A549 (cell line): ENCODE results near the gene FAM107B. TPM values are rescaled to one million over a fixed set of nuclear protein-coding genes. Genes with fewer than 3 reads are reported as not detected.

ENCODE experiments used
- ATAC-seq, 2 experiments: fragments of 200-7000 bp in 1 of 2; fragments of >200 bp in 1 of 2; cut with Nextera tagmentation in 1 of 2; cut with Tn5 transposase in 1 of 2; 3 replicates each; pipeline versions ENCODE4 v1.8.0 to v1.9.1; 2018 to 2020; ENCODE audit warnings: mild to moderate bottlenecking in 1 of 2, moderate library complexity in 1 of 2
- CTCF ChIA-PET: fragments of 300-600 bp; sonication (Branson Sonifier 250); formaldehyde crosslinking; extraction: SDS; loops from one replicate; lab custom pipeline; 2021; ENCODE audit warnings: antibody characterized with exemption, inconsistent platforms; lab: Yijun Ruan, JAX
- POLR2A ChIA-PET: fragments of 350-600 bp; formaldehyde crosslinking; extraction: SDS; loops from one replicate; lab custom pipeline; 2021; ENCODE audit warnings: antibody characterized with exemption, inconsistent platforms; lab: Yijun Ruan, JAX
- DNase-seq, 2 experiments: peaks; one replicate each; pipeline versions ENCODE4 v3.0.0 to v3.0.0-alpha.2; 2011 to 2016; ENCODE audit warnings: low read depth in 1 of 2, low spot score in 1 of 2
- FAIRE-seq: peaks from 2 replicates; lab custom pipeline; 2011; peaks lifted over from hg19 to GRCh38; lab: Jason Lieb, UNC
- H3K27ac ChIP-seq, 2 experiments: fragments of >200 bp; sonication (Bioruptor Twin); formaldehyde crosslinking; 3 replicates each; pipeline ENCODE4 v1.5.1; 2016 to 2017
- H3K4me1 ChIP-seq: fragments of >200 bp; sonication (Bioruptor Twin); formaldehyde crosslinking; 3 replicates; pipeline ENCODE4 v1.6.1; 2016
- H3K4me2 ChIP-seq: fragments of >200 bp; sonication (Bioruptor Twin); formaldehyde crosslinking; 3 replicates; pipeline ENCODE4 v1.6.1; 2016
- H3K4me3 ChIP-seq: fragments of >200 bp; sonication (Bioruptor Twin); formaldehyde crosslinking; 3 replicates; pipeline ENCODE4 v1.5.1; 2016
- H3K9me3 ChIP-seq: fragments of >200 bp; sonication (Bioruptor Twin); formaldehyde crosslinking; 3 replicates; pipeline ENCODE4 v1.6.1; 2016
- CEBPB ChIP-seq, 2 experiments: fragments of >200 bp in 1 of 2; sonication (Bioruptor Twin) in 1 of 2; formaldehyde crosslinking in 1 of 2; IDR thresholded peaks; 2 replicates each; pipeline ENCODE4 v1.6.1; 2012 to 2016
- CHD2 ChIP-seq: fragments of 150-350 bp; IDR thresholded peaks from 2 replicates; pipeline ENCODE4 v1.6.1; 2014; ENCODE audit warnings: low read length; ENCODE audit not compliant: partially characterized antibody
- CHD4 ChIP-seq: fragments of 200-600 bp; sonication (generic); IDR thresholded peaks from 2 replicates; pipeline ENCODE4 v1.6.1; 2016; ENCODE audit warnings: antibody characterized with exemption, mild to moderate bottlenecking, borderline replicate concordance
- EHF ChIP-seq: fragments of 250-450 bp; sonication (Bioruptor Pico); IDR thresholded peaks from 2 replicates; pipeline ENCODE4 v1.5.0; 2020; ENCODE audit warnings: mild to moderate bottlenecking
- EHMT2 ChIP-seq: fragments of 200-600 bp; sonication (generic); IDR thresholded peaks from 2 replicates; pipeline ENCODE4 v1.6.1; 2016; ENCODE audit warnings: antibody characterized with exemption, low read depth, mild to moderate bottlenecking, moderate library complexity
- FOSL2 ChIP-seq, 2 experiments: fragments of 450-650 bp in 1 of 2; fragments of >200 bp in 1 of 2; sonication (Bioruptor Twin) in 1 of 2; formaldehyde crosslinking; IDR thresholded peaks; 2 replicates each; pipeline versions ENCODE4 v1.5.0 to v1.6.1; 2016 to 2020; ENCODE audit warnings: mild to moderate bottlenecking in 1 of 2, moderate library complexity in 1 of 2
- FOXS1 ChIP-seq: fragments of 250-450 bp; sonication (Bioruptor Pico); IDR thresholded peaks from 2 replicates; pipeline ENCODE4 v1.5.0; 2020; ENCODE audit warnings: mild to moderate bottlenecking, moderate library complexity
- HOXB13 ChIP-seq: fragments of 250-450 bp; sonication (Bioruptor Pico); IDR thresholded peaks from 2 replicates; pipeline ENCODE4 v1.5.0; 2020; ENCODE audit warnings: low read depth, mild to moderate bottlenecking, moderate library complexity
- JUNB ChIP-seq: fragments of >200 bp; sonication (Bioruptor Twin); formaldehyde crosslinking; IDR thresholded peaks from 2 replicates; pipeline ENCODE4 v1.6.1; 2016
- KDM1A ChIP-seq: fragments of 200-600 bp; sonication (generic); IDR thresholded peaks from 2 replicates; pipeline ENCODE4 v1.6.1; 2016; ENCODE audit warnings: low read depth, mild to moderate bottlenecking
- NFE2L2 ChIP-seq: fragments of 150-350 bp; conservative IDR thresholded peaks from 2 replicates; pipeline ENCODE4 v1.6.1; 2014; ENCODE audit warnings: low read length
- NPAS2 ChIP-seq: fragments of 250-450 bp; sonication (Bioruptor Pico); IDR thresholded peaks from 2 replicates; pipeline ENCODE4 v1.8.0; 2022; ENCODE audit warnings: mild to moderate bottlenecking, moderate library complexity, borderline replicate concordance
- POLR2AphosphoS2 ChIP-seq: conservative IDR thresholded peaks from 2 replicates; pipeline ENCODE4 v1.6.1; 2012; ENCODE audit warnings: low read length, improper control_type of control experiment, inconsistent platforms
- RAD21 ChIP-seq, 2 experiments: fragments of >200 bp in 1 of 2; sonication (Bioruptor Twin) in 1 of 2; formaldehyde crosslinking in 1 of 2; IDR thresholded peaks in 1 of 2; conservative IDR thresholded peaks in 1 of 2; 2 replicates in 1 of 2; 3 replicates in 1 of 2; pipeline ENCODE4 v1.6.1; 2012 to 2018; ENCODE audit warnings: inconsistent platforms in 1 of 2
- RNF2 ChIP-seq: fragments of 200-600 bp; sonication (generic); IDR thresholded peaks from 2 replicates; pipeline ENCODE4 v1.6.1; 2016; ENCODE audit warnings: low read depth, mild to moderate bottlenecking, antibody characterized with exemption, moderate library complexity, borderline replicate concordance
- SMC3 ChIP-seq: fragments of >200 bp; sonication (Bioruptor Twin); formaldehyde crosslinking; IDR thresholded peaks from 3 replicates; pipeline ENCODE4 v1.6.1; 2018; ENCODE audit warnings: inconsistent platforms
- SREBF2 ChIP-seq: fragments of 450-650 bp; IDR thresholded peaks from 2 replicates; pipeline ENCODE4 v1.6.1; 2014; ENCODE audit warnings: mild to moderate bottlenecking, moderate library complexity
- TFCP2L1 ChIP-seq: fragments of 250-450 bp; sonication (Bioruptor Pico); IDR thresholded peaks from 2 replicates; pipeline ENCODE4 v1.5.0; 2021; ENCODE audit warnings: mild to moderate bottlenecking
- TP53 ChIP-seq: fragments of 250-450 bp; sonication (Bioruptor Pico); IDR thresholded peaks from 2 replicates; pipeline ENCODE4 v1.5.0; 2021; ENCODE audit warnings: mild to moderate bottlenecking, moderate library complexity
- ZC3H11A ChIP-seq: fragments of 450-650 bp; IDR thresholded peaks from 2 replicates; pipeline ENCODE4 v1.6.1; 2014; ENCODE audit warnings: antibody characterized with exemption, mild to moderate bottlenecking
- ZSCAN20 ChIP-seq: fragments of 250-450 bp; sonication (Bioruptor Pico); IDR thresholded peaks from 2 replicates; pipeline ENCODE4 v1.8.0; 2022; ENCODE audit warnings: mild to moderate bottlenecking, moderate library complexity
- WGBS: methylation state at CpG from one replicate; pipeline ENCODE4 v1.1.6; 2017; ENCODE audit errors: missing lambda C conversion rate; 5-methylcytosine and 5-hydroxymethylcytosine counted together
- polyA plus RNA-seq, 4 experiments: library from polyadenylated mRNA; depleted of rRNA in 3 of 4; stranded (reverse); fragments of >200 nt; fragmentation: RNase III in 1 of 4; extraction: RNeasy Plus Mini Kit Qiagen cat#74134 plus additional on column Dnase treatment in 1 of 4; gene quantifications; 2 replicates in 3 of 4; 3 replicates in 1 of 4; pipeline ENCODE4 v1.2.3, GENCODE V29; 2011 to 2017
- TF ChIP-seq, protein P1 (sequence below): fragments of 200-600 bp; sonication (generic); IDR thresholded peaks from 2 replicates; pipeline ENCODE4 v1.6.1; 2016; ENCODE audit warnings: antibody characterized with exemption, mild to moderate bottlenecking, moderate library complexity
- TF ChIP-seq, protein P2 (sequence below): fragments of 450-650 bp; IDR thresholded peaks from 2 replicates; pipeline ENCODE4 v1.6.1; 2014; ENCODE audit warnings: antibody characterized with exemption
- TF ChIP-seq, protein P3 (sequence below): IDR thresholded peaks from 2 replicates; pipeline ENCODE4 v1.6.1; 2012
- TF ChIP-seq, protein P4 (sequence below): IDR thresholded peaks from 2 replicates; pipeline ENCODE4 v1.6.1; 2012; ENCODE audit warnings: low read depth, borderline replicate concordance
- TF ChIP-seq, protein P5 (sequence below): fragments of >200 bp; sonication (Bioruptor Twin); formaldehyde crosslinking; IDR thresholded peaks from 3 replicates; pipeline ENCODE4 v1.5.1; 2016
- TF ChIP-seq, protein P6 (sequence below): fragments of >200 bp; sonication (Bioruptor Twin); formaldehyde crosslinking; IDR thresholded peaks from 2 replicates; pipeline ENCODE4 v1.6.1; 2016

FAM107B gene
- polyA plus RNA-seq, 2 of the 4 experiments (the other 2 are of a cell fraction), result 99.9 to 173 TPM

DNA sequence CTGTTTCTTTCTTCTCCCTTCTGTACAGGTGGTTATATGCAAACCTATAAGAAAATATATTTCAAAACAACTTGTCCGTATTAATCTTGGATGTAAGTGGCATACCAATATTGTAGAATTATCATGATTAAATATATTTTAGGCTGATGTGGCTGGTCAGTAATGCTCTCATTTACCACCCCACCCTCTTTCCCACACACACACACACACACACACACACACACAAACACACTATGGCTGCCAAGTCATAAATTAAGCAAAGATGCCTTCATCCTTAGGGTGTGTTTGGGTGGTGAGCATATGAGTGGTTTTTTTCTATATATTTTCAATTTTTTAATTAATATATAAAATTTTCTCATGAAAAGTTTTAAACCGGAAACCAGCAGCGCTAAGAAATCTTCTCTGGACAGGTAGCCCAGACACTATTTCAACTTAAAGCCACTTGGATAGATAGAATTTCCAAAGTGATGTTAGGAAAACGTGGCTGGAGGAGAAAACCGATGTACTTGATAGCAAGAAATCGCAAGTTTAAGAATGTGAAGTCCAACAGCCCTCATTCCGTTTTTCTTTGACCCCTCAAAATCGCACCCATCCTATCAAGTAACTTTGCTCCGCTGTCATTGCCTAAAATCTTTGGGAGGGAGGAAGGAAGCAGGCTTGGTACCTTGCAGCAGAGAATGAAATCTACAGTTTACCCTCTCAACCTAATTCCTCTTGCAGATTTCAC, 171.7 kb downstream of the FAM107B start:
- Histone ChIP-seq H3K27ac (peak overlapping the region; percentile 88 to 99), H3K4me3 (peak overlapping the region; percentile 98), H3K9me3 (no peaks in the 10 kb centered on the region), H3K4me2 (peak overlapping the region; percentile 97), H3K4me1 (peaks cover 47% of the 10 kb centered on the region)
- TF ChIP-seq POLR2AphosphoS2, result no peak
- TF ChIP-seq NFE2L2, result no peak
- TF ChIP-seq EHF, result no peak
- TF ChIP-seq KDM1A, result no peak
- TF ChIP-seq, protein P1, sequence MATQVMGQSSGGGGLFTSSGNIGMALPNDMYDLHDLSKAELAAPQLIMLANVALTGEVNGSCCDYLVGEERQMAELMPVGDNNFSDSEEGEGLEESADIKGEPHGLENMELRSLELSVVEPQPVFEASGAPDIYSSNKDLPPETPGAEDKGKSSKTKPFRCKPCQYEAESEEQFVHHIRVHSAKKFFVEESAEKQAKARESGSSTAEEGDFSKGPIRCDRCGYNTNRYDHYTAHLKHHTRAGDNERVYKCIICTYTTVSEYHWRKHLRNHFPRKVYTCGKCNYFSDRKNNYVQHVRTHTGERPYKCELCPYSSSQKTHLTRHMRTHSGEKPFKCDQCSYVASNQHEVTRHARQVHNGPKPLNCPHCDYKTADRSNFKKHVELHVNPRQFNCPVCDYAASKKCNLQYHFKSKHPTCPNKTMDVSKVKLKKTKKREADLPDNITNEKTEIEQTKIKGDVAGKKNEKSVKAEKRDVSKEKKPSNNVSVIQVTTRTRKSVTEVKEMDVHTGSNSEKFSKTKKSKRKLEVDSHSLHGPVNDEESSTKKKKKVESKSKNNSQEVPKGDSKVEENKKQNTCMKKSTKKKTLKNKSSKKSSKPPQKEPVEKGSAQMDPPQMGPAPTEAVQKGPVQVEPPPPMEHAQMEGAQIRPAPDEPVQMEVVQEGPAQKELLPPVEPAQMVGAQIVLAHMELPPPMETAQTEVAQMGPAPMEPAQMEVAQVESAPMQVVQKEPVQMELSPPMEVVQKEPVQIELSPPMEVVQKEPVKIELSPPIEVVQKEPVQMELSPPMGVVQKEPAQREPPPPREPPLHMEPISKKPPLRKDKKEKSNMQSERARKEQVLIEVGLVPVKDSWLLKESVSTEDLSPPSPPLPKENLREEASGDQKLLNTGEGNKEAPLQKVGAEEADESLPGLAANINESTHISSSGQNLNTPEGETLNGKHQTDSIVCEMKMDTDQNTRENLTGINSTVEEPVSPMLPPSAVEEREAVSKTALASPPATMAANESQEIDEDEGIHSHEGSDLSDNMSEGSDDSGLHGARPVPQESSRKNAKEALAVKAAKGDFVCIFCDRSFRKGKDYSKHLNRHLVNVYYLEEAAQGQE, result no peak
- no peak for TF ChIP-seq RNF2
- TF ChIP-seq EHMT2, result no peak
- TF ChIP-seq TP53 (CRISPR knock-in tag), result no peak
- no peak for TF ChIP-seq CHD4
- TF ChIP-seq ZSCAN20, result no peak
- TF ChIP-seq, protein P2, sequence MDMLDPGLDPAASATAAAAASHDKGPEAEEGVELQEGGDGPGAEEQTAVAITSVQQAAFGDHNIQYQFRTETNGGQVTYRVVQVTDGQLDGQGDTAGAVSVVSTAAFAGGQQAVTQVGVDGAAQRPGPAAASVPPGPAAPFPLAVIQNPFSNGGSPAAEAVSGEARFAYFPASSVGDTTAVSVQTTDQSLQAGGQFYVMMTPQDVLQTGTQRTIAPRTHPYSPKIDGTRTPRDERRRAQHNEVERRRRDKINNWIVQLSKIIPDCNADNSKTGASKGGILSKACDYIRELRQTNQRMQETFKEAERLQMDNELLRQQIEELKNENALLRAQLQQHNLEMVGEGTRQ, result no peak
- no peak for TF ChIP-seq ZC3H11A
- TF ChIP-seq HOXB13 (CRISPR knock-in tag), result no peak
- TF ChIP-seq TFCP2L1 (CRISPR knock-in tag), result no peak
- DNase-seq (no peak), ATAC-seq (no peak), FAIRE-seq (no peak)
- WGBS, result 4% methylated on average over 9 of the region's 9 CpGs
- ChIA-PET POLR2A (no interaction called here), CTCF (no interaction called here)

DNA sequence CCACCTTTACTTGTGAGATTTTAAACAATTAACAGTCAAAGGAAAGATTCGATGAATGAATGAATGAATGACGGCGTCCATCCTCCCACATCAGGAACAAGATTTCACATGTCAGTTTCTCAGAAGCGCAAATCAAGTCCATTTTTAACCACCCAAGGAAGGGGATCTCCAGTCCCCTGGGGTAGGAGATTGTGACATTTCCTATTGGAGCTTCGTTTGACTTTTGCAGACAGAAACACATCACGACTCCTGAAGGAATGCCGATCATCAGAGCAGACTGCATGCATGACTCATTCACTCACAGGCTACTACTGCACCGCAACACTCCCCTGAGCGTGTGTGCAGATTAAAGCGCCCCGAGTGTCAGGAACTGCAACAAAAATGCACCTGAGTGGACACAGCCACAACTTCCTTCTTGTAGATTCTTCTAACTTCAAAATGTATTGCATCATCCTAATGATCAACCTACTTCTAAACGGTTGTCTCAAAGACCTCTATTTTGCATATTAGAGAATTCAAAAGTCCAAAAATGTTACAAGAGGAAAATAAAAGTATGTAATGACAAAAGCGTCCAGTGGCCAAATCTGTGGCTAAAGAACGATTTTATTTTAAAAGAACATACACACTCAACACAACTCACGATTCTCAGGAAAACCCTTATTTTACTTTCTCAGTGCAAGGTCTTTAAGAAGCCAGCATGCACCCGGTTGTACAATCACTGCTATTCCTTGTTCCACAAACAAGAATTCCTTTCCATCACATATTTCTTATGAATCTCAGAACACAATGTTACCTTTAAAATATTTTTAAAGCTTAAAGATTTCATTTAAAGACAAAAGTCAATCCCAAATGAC, 172.6 kb downstream of the FAM107B start:
- TF ChIP-seq FOXS1 (CRISPR knock-in tag) (no peak), SMC3 (peak; percentile 36; the same call in 1 of the 3 replicates), CHD2 (no peak), NPAS2 (CRISPR knock-in tag) (no peak), JUNB (peak; percentile 50; the same call in 1 of the 2 replicates), SREBF2 (no peak), FOSL2 (IDR thresholded peaks at IDR 0.05) (peak; percentile 60), FOSL2 (CRISPR knock-in tag; IDR thresholded peaks at IDR 0.05) (peak; percentile 93), RAD21 (conservative IDR thresholded peaks at IDR 0.05 in 1 of 2, IDR thresholded peaks at IDR 0.05 in 1 of 2) (peak in 1 of 2 experiments; percentile 40; a peak in 2 of 5 replicates), CEBPB (IDR thresholded peaks at IDR 0.05) (peak; percentile 44 to 71; a peak in 3 of 4 replicates)
- TF ChIP-seq, protein P3, sequence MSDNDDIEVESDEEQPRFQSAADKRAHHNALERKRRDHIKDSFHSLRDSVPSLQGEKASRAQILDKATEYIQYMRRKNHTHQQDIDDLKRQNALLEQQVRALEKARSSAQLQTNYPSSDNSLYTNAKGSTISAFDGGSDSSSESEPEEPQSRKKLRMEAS, result peak; percentile 60
- TF ChIP-seq, protein P4, sequence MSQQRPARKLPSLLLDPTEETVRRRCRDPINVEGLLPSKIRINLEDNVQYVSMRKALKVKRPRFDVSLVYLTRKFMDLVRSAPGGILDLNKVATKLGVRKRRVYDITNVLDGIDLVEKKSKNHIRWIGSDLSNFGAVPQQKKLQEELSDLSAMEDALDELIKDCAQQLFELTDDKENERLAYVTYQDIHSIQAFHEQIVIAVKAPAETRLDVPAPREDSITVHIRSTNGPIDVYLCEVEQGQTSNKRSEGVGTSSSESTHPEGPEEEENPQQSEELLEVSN, result peak; percentile 26; the same call in 1 of the 2 replicates
- TF ChIP-seq, protein P5, sequence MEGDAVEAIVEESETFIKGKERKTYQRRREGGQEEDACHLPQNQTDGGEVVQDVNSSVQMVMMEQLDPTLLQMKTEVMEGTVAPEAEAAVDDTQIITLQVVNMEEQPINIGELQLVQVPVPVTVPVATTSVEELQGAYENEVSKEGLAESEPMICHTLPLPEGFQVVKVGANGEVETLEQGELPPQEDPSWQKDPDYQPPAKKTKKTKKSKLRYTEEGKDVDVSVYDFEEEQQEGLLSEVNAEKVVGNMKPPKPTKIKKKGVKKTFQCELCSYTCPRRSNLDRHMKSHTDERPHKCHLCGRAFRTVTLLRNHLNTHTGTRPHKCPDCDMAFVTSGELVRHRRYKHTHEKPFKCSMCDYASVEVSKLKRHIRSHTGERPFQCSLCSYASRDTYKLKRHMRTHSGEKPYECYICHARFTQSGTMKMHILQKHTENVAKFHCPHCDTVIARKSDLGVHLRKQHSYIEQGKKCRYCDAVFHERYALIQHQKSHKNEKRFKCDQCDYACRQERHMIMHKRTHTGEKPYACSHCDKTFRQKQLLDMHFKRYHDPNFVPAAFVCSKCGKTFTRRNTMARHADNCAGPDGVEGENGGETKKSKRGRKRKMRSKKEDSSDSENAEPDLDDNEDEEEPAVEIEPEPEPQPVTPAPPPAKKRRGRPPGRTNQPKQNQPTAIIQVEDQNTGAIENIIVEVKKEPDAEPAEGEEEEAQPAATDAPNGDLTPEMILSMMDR, result no peak
- TF ChIP-seq, protein P6, sequence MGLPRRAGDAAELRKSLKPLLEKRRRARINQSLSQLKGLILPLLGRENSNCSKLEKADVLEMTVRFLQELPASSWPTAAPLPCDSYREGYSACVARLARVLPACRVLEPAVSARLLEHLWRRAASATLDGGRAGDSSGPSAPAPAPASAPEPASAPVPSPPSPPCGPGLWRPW, result no peak
- Histone ChIP-seq H3K27ac (peak overlapping the region; percentile 88 to 99), H3K4me2 (peak overlapping the region; percentile 97), H3K4me1 (peaks cover 49% of the 10 kb centered on the region), H3K9me3 (no peaks in the 10 kb centered on the region), H3K4me3 (peak overlapping the region; percentile 98)
- CTCF ChIA-PET, result interaction anchor here (0.8 to 1.1 kb wide), 2 partner anchors 9 to 48 kb away, joined by 3 read pairs; no protein-coding TSS in a partner anchor
- WGBS, result 7% methylated on average over 16 of the region's 16 CpGs
- POLR2A ChIA-PET, result no interaction called here
- no peak for FAIRE-seq
- DNase-seq, result peak; percentile 61 to 74
- peak; percentile 32 to 70; a peak in 4 of 6 replicates for ATAC-seq
